HG03378 (cell line): ENCODE data around the gene AUTS2.
A peak's percentile ranks its signal among the peaks of the same experiment; 100 is the strongest.
"Not testable (repeated sequence)": the region's sequence is repeated elsewhere in the genome, so short reads cannot be mapped to it uniquely, and the experiment has no call there.

Experiments used
- ATAC-seq: cut with Tn5 transposase; IDR thresholded peaks from one replicate; pipeline ENCODE4 v1.9.1; 2021; ENCODE audit warnings: mild to moderate bottlenecking, moderate library complexity; ENCODE audit not compliant: unreplicated experiment

The AUTS2 gene

GRCh38 chr7:70706698-70707097, 1108.4 kb downstream of the AUTS2 start:
- no peak for ATAC-seq

- ATAC-seq: no peak
Observed at GRCh38 chr7:70707823-70708243, 1109.6 kb downstream of the AUTS2 start.

GRCh38 chr7:70710011-70710480, 1111.8 kb downstream of the AUTS2 start:
- peak; percentile 44 for ATAC-seq

DNA sequence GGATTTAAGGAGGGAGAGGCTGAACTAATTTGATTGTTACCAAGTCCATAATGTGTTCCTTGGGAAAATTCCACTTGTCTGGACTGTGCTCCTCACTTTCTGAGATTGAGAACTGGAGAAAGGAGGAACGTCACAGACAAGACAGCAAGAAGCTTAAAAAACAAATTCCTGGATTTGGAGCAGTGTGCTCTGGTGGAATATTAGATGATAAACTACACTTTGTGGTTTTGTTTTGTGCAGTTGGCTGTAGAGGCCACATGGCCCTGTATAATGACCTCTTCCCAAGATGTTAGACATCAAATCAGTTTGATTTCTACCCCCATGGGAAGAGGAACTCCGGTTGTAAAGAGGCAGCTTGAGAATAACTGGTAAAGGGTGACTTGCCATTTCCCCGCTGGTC, 1112.4 kb downstream of the AUTS2 start:
- ATAC-seq: no peak

DNA sequence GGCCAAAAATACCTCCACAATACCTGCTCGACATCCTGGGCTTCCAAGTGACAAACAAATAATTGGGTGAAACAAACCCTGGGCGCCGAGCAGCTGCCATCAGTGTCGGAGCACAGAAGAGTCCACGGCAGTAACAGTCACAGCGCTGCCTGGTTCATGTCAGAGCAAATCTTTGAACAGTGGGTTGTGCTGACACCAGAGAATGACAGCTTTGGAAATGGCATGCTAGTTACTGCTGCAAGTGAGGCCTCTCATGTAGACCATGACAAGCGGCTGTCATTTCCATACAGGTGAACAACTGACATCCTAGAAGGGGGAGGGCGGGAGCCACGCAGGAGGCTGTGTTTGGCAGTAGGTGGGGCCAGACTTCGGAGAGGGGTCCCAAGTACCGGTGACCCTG, 1113.2 kb downstream of the AUTS2 start:
- ATAC-seq: no peak

- no peak for ATAC-seq
Observed at GRCh38 chr7:70712942-70713341, 1114.7 kb downstream of the AUTS2 start.

DNA sequence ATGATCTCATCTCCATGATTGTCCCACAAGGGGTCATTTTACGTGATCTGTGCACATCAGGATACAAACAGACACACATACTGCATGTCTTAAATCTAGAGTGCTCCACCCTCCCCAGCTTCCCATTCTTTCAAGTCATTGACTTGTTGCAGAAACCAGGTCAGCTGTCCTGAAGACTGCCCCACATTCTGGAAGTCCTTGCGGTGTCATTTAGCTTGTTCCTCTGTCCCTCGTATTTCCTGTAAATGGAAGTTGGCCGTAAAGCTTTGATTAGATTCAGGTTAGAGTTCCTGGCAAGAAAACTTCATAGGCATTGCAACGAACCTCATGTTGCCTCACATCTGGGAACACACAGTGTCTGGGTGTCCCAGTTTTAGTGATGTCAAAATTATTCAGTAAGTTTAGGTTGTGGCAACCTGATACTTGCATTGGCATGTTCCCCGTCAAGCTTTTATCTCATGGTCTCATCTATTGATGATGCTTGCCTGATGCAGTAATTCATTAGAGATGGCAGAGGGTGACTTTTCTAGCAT, 1116.3 kb downstream of the AUTS2 start:
- no peak for ATAC-seq

GRCh38 chr7:70717553-70718329, 1119.5 kb downstream of the AUTS2 start:
- no peak for ATAC-seq

- no peak for ATAC-seq
Observed at GRCh38 chr7:70719125-70719524, 1120.8 kb downstream of the AUTS2 start.

- no peak for ATAC-seq
Observed at GRCh38 chr7:70720191-70720873, 1122.1 kb downstream of the AUTS2 start.

DNA sequence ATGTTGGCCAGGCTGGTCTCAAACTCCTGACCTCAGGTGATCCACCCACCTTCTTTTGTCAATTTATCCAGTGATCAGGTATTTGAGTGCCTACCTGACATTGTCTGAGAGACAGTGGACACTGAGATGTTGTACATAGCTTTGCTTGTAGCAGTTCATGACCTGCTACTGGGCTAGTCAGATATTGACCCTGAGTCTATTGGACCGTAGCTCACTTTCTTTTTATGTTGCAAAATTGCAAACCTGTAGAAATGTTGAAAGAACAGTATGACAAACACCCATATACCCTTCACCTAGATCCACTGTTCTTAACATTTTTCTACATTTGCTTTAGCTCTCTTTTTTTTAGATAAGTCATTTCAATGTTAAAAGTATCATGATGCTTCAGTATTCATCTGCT, 1123.2 kb downstream of the AUTS2 start:
- ATAC-seq: no peak

DNA sequence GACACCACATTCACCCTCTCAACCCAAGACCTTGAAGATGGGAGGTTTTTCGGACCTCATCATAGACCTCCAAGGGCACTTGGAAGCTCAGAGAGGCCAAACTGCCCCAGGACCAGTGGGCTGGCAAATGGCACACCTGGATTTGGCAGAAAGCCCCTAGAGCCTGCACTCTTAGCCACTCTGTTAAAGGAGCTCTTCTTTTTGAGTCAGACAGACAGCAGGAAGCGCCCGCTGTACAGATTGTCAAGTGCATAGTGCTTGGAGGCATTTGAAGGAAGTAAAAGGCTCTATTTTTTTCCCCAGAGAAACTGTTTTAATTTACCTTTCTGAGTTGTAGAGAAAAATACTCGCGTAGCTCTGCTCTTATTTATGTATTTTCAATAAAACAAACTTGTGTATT, 1125.1 kb downstream of the AUTS2 start:
- no peak for ATAC-seq

- ATAC-seq: no peak
Observed at GRCh38 chr7:70725448-70725847, 1127.2 kb downstream of the AUTS2 start.

- no peak for ATAC-seq
Observed at GRCh38 chr7:70726294-70726693, 1128.0 kb downstream of the AUTS2 start.

DNA sequence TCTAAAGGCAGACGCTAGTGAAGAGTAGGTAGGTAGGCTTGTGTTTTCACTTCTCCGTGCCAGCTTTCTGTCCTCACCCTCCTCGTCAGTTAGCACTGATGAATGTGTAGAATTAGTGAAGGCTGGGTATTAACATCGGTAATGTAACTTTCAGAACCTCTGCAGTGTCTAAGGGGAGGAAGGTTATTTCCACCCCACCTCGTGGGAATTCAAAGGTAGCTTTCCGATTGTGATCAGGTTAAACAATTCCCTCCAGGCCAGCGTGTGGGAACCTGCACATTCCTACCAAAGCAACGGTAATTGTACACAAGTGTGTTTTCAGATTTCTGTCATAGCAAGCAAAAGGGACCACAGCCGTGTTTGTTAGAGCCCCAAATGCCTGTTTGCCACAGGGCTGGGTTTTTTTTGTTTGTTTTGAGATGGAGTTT, 1128.7 kb downstream of the AUTS2 start:
- peak; percentile 86 for ATAC-seq

GRCh38 chr7:70727861-70728260, 1129.6 kb downstream of the AUTS2 start:
- no peak for ATAC-seq

- no peak for ATAC-seq
Observed at GRCh38 chr7:70728872-70729552, 1130.7 kb downstream of the AUTS2 start.

DNA sequence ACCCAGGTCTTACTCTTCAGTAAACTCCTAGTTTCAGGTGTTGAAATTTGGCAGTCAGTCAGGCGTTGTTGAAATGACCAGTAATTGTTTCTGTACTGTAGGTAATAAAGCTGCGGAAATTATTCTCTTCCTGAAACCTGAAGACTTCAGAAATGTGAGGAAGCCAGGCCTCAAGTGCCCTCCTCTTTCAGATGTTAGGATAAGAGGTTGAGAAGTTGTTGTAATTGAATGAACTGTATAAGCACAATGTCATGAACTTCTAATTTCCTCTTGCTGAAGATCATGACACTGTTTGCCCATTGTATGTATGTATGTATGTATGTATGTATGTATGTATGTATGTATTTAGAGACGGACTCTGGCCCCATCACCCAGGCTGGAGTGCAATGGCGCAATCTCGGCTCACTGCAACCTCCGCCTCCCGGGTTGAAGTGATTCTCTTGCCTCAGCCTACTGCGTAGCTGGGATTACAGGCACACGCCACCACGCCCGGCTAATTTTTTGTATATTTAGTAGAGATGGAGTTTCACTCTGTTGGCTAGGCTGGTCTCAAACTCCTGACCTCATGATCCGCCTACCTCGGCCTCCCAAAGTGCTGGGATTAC, 1131.4 kb downstream of the AUTS2 start:
- ATAC-seq: not testable (repeated sequence)

DNA sequence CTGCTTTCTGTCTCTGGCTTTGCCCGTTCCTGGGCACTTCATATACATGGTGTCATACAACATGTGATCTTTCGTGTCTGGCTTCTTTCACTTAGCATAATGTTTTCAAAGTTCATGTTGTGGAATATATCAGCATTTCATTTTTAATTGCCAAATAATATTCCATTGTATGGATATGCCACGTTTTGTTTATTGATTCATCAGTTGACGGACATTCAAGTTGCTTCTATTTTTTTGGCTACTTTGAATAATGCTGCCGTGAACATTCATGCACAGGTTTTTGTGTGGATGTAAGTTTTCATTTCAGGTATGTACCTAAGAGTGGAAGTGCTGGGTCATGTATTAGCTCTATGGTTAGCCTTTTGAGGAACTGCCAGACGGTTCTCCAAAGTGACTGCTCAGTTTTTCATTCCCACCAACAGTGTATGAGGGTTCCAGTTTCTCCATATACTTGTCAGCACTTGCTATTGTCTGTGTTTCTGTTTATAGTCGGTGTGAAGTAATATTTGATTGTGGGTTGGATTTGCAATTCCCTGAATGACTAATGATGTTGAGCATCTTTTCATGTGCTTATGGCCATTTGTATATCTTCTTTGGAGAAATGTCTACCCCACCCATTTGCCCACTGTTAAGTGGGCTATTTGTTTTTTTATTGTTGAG, 1132.3 kb downstream of the AUTS2 start:
- no peak for ATAC-seq

- no peak for ATAC-seq
Observed at GRCh38 chr7:70733090-70733489, 1134.8 kb downstream of the AUTS2 start.
